Adipocyte (in vitro differentiated cells): Measurements from ENCODE around the gene NELFCD.
"Not testable (repeated sequence)": the region's sequence is repeated elsewhere in the genome, so short reads cannot be mapped to it uniquely, and the experiment has no call there.

Experiments used
- DNase-seq: peaks from one replicate; pipeline ENCODE4 v3.0.0-alpha.2; 2015; ENCODE audit warnings: low read depth
- H3K27me3 ChIP-seq: replicated peaks from 2 replicates; pipeline ENCODE4 v1.7.0; 2013; ENCODE audit warnings: mild to moderate bottlenecking, low read length, moderate library complexity; ENCODE audit not compliant: control insufficient read depth, insufficient read depth
- H3K36me3 ChIP-seq: 2 replicates; pipeline ENCODE4 v1.7.0; 2013; ENCODE audit warnings: low read length, mild to moderate bottlenecking, moderate library complexity; ENCODE audit not compliant: control insufficient read depth, insufficient read depth, severe bottlenecking
- H3K4me1 ChIP-seq: 2 replicates; pipeline ENCODE4 v1.7.0; 2013; ENCODE audit warnings: mild to moderate bottlenecking, low read length, moderate library complexity; ENCODE audit not compliant: control insufficient read depth, insufficient read depth
- H3K4me3 ChIP-seq: 2 replicates; pipeline ENCODE4 v1.7.0; 2013; ENCODE audit warnings: mild to moderate bottlenecking, low read length, moderate library complexity
- H3K9ac ChIP-seq: 2 replicates; pipeline ENCODE4 v1.7.0; 2013; ENCODE audit warnings: mild to moderate bottlenecking, low read length, moderate library complexity
- H3K9me3 ChIP-seq: 2 replicates; pipeline ENCODE4 v1.7.0; 2013; ENCODE audit warnings: mild to moderate bottlenecking, low read length, moderate library complexity; ENCODE audit not compliant: control insufficient read depth

The NELFCD gene

GRCh38 chr20:59005523-59006166 is 24.6 kb downstream of the NELFCD start:
- Histone ChIP-seq H3K9ac (peak overlapping the region; percentile 92), H3K9me3 (no peaks in the 10 kb centered on the region), H3K36me3 (peaks cover 7% of the 10 kb centered on the region), H3K27me3 (no peaks in the 10 kb centered on the region), H3K4me3 (peak overlapping the region; percentile 88), H3K4me1 (peaks cover 15% of the 10 kb centered on the region)
- no peak for DNase-seq

GRCh38 chr20:59006167-59006863 is 25.3 kb downstream of the NELFCD start:
- peak overlapping the region; percentile 88 for H3K4me3 ChIP-seq
- no peaks in the 10 kb centered on the region for H3K27me3 ChIP-seq

GRCh38 chr20:59006864-59007664 is 26.0 kb downstream of the NELFCD start, which contains the start of gene CTSZ:
CTSZ (minus strand) TSS chr20:59007254; CDS start chr20:59007128, 126 bp downstream.
- Histone ChIP-seq H3K9ac (peak within 1 kb of the TSS; percentile 92), H3K4me1 (peaks cover 19% of the 10 kb centered on the region), H3K4me3 (peak within 1 kb of the TSS; percentile 88), H3K27me3 (no peaks in the 10 kb centered on the region), H3K36me3 (no peaks in the 10 kb centered on the region), H3K9me3 (no peaks in the 10 kb centered on the region)
- DNase-seq: peak; percentile 72

More at GRCh38 chr20:59006167-59006863, 25.3 kb downstream of the NELFCD start:
- peak overlapping the region; percentile 92 for H3K9ac ChIP-seq
- no peaks in the 10 kb centered on the region for H3K9me3 ChIP-seq
- H3K4me1 ChIP-seq: peaks cover 17% of the 10 kb centered on the region
- H3K36me3 ChIP-seq: peaks cover 2% of the 10 kb centered on the region
- no peak for DNase-seq

- no peak for DNase-seq
- Histone ChIP-seq H3K9me3 (no peaks in the 10 kb centered on the region), H3K4me3 (peak overlapping the region; percentile 88)
Measured at GRCh38 chr20:59007665-59008511, 26.8 kb downstream of the NELFCD start.

GRCh38 chr20:59008715-59009336 is 27.8 kb downstream of the NELFCD start:
- no peak overlapping the region for H3K4me3 ChIP-seq
- H3K4me1 ChIP-seq: peaks cover 19% of the 10 kb centered on the region
- H3K27me3 ChIP-seq: no peaks in the 10 kb centered on the region
- no peaks in the 10 kb centered on the region for H3K9me3 ChIP-seq
- H3K9ac ChIP-seq: no peak overlapping the region
- H3K36me3 ChIP-seq: no peaks in the 10 kb centered on the region
- DNase-seq: no peak

More at GRCh38 chr20:59007665-59008511, 26.8 kb downstream of the NELFCD start:
- H3K9ac ChIP-seq: peak overlapping the region; percentile 92
- H3K36me3 ChIP-seq: no peaks in the 10 kb centered on the region
- H3K27me3 ChIP-seq: no peaks in the 10 kb centered on the region
- H3K4me1 ChIP-seq: peaks cover 19% of the 10 kb centered on the region

GRCh38 chr20:59010321-59010994 is 29.4 kb downstream of the NELFCD start:
- no peak for DNase-seq
- Histone ChIP-seq H3K4me3 (no peak overlapping the region), H3K4me1 (peaks cover 16% of the 10 kb centered on the region)

GRCh38 chr20:59010995-59011873 is 30.2 kb downstream of the NELFCD start:
- DNase-seq: peak; percentile 84
- Histone ChIP-seq H3K9me3 (no peaks in the 10 kb centered on the region), H3K4me3 (no peak overlapping the region), H3K9ac (no peak overlapping the region), H3K27me3 (no peaks in the 10 kb centered on the region), H3K36me3 (no peaks in the 10 kb centered on the region), H3K4me1 (peaks cover 8% of the 10 kb centered on the region)

More at GRCh38 chr20:59010321-59010994, 29.4 kb downstream of the NELFCD start:
- H3K36me3 ChIP-seq: no peaks in the 10 kb centered on the region
- H3K9ac ChIP-seq: no peak overlapping the region
- no peaks in the 10 kb centered on the region for H3K9me3 ChIP-seq
- H3K27me3 ChIP-seq: no peaks in the 10 kb centered on the region

- not testable (repeated sequence) for H3K27me3 ChIP-seq, H3K9ac ChIP-seq, H3K9me3 ChIP-seq, H3K36me3 ChIP-seq, H3K4me3 ChIP-seq, DNase-seq, H3K4me1 ChIP-seq
Measured at GRCh38 chr20:59011874-59012157, 30.8 kb downstream of the NELFCD start.

- no peak for DNase-seq
- no peaks in the 10 kb centered on the region for H3K36me3 ChIP-seq
Measured at GRCh38 chr20:59013031-59013951, 32.2 kb downstream of the NELFCD start.

More at GRCh38 chr20:59013031-59013951, 32.2 kb downstream of the NELFCD start:
- no peak overlapping the region for H3K4me3 ChIP-seq
- H3K9me3 ChIP-seq: no peaks in the 10 kb centered on the region
- H3K9ac ChIP-seq: no peak overlapping the region
- peaks cover 4% of the 10 kb centered on the region for H3K4me1 ChIP-seq
- H3K27me3 ChIP-seq: no peaks in the 10 kb centered on the region
